CD14-positive monocyte (primary cell): ENCODE data around the gene CDRT15. TPM values are rescaled to one million over a fixed set of nuclear protein-coding genes. Genes with fewer than 3 reads are reported as not detected.

Experiments
- DNase-seq, 3 donors: peaks; one replicate each; pipeline ENCODE4 v3.0.0-alpha.2; 2011 to 2022
- H2AFZ ChIP-seq: 2 replicates; pipeline ENCODE4 v1.6.0; 2012; ENCODE audit warnings: mild to moderate bottlenecking, low read depth, low read length, inconsistent platforms; ENCODE audit not compliant: insufficient read depth, poor library complexity, severe bottlenecking
- H3K27ac ChIP-seq, 2 donors: 1 replicate in 1 of 2; 2 replicates in 1 of 2; pipeline ENCODE4 v1.5.1; 2012 to 2013; ENCODE audit warnings: low read length in 2 of 2, control low read depth in 1 of 2, inconsistent platforms in 1 of 2, low read depth in 1 of 2, mild to moderate bottlenecking in 1 of 2
- H3K27me3 ChIP-seq, 2 donors: one replicate each; pipeline versions ENCODE4 v1.6.0 to v1.6.1; 2011 to 2013; ENCODE audit warnings: low read length in 2 of 2; ENCODE audit not compliant: control insufficient read depth in 2 of 2, insufficient read depth in 2 of 2
- H3K36me3 ChIP-seq, 2 donors: replicated peaks in 1 of 2; 1 replicate in 1 of 2; 2 replicates in 1 of 2; pipeline versions ENCODE4 v1.5.1 to v1.6.1; 2012 to 2013; ENCODE audit warnings: low read length in 2 of 2, control low read depth in 1 of 2, inconsistent platforms in 1 of 2, mild to moderate bottlenecking in 1 of 2; ENCODE audit not compliant: insufficient read depth in 2 of 2, control insufficient read depth in 1 of 2
- H3K4me1 ChIP-seq, 2 donors: 1 replicate in 1 of 2; 2 replicates in 1 of 2; pipeline versions ENCODE4 v1.5.1 to v1.6.1; 2012 to 2013; ENCODE audit warnings: low read length in 2 of 2, control low read depth in 1 of 2, inconsistent platforms in 1 of 2, mild to moderate bottlenecking in 1 of 2, moderate library complexity in 1 of 2; ENCODE audit not compliant: insufficient read depth in 2 of 2, control insufficient read depth in 1 of 2
- H3K4me2 ChIP-seq: replicated peaks from 2 replicates; pipeline ENCODE3; 2012; ENCODE audit warnings: low read length, moderate library complexity, mild to moderate bottlenecking; ENCODE audit not compliant: poor library complexity, severe bottlenecking; ENCODE audit errors: extremely low read depth
- H3K4me3 ChIP-seq, 3 experiments: fragments of 200-600 bp in 1 of 3; sonication (generic) in 1 of 3; replicated peaks in 1 of 3; 1 replicate in 2 of 3; 2 replicates in 1 of 3; pipeline ENCODE4 v1.5.1; 2011 to 2013; ENCODE audit warnings: low read length in 3 of 3, mild to moderate bottlenecking in 3 of 3, control low read depth in 2 of 3, low read depth in 2 of 3, inconsistent platforms in 1 of 3, moderate library complexity in 1 of 3
- H3K79me2 ChIP-seq: 2 replicates; pipeline ENCODE4 v1.6.0; 2012; ENCODE audit warnings: mild to moderate bottlenecking, control low read depth, inconsistent platforms, low read length, moderate library complexity; ENCODE audit not compliant: insufficient read depth
- H3K9ac ChIP-seq: 2 replicates; pipeline ENCODE4 v1.6.0; 2017; ENCODE audit warnings: low read length, mild to moderate bottlenecking; ENCODE audit not compliant: insufficient read depth, poor library complexity, severe bottlenecking
- H3K9me3 ChIP-seq, 2 donors: replicated peaks in 1 of 2; 1 replicate in 1 of 2; 2 replicates in 1 of 2; pipeline versions ENCODE4 v1.5.1 to v1.6.1; 2012 to 2013; ENCODE audit warnings: low read length in 2 of 2, control low read depth in 1 of 2; ENCODE audit not compliant: control insufficient read depth in 1 of 2, insufficient read depth in 1 of 2
- H4K20me1 ChIP-seq: 2 replicates; pipeline ENCODE4 v1.6.0; 2012; ENCODE audit warnings: mild to moderate bottlenecking, low read length, control low read depth, moderate library complexity; ENCODE audit not compliant: insufficient read depth
- H3K27ac Mint-ChIP-seq, 7 donors: one replicate each; pipeline ENCODE4 v1.8.0; 2020; ENCODE audit warnings: mild to moderate bottlenecking in 7 of 7, mixed read lengths in 7 of 7, moderate library complexity in 6 of 7, inconsistent platforms in 2 of 7
- H3K27me3 Mint-ChIP-seq, 3 donors: one replicate each; pipeline ENCODE4 v1.8.0; 2021 to 2022; ENCODE audit warnings: low read depth in 3 of 3, mild to moderate bottlenecking in 3 of 3, mixed read lengths in 3 of 3, moderate library complexity in 3 of 3, inconsistent platforms in 1 of 3
- H3K36me3 Mint-ChIP-seq, 2 donors: one replicate each; pipeline ENCODE4 v1.8.0; 2020; ENCODE audit warnings: mixed read lengths in 2 of 2, inconsistent platforms in 1 of 2, mild to moderate bottlenecking in 1 of 2
- H3K4me1 Mint-ChIP-seq: one replicate; pipeline ENCODE4 v1.8.0; 2020; ENCODE audit warnings: mild to moderate bottlenecking, mixed read lengths
- H3K4me3 Mint-ChIP-seq, 2 donors: one replicate each; pipeline ENCODE4 v1.8.0; 2020; ENCODE audit warnings: mild to moderate bottlenecking in 2 of 2, mixed read lengths in 2 of 2, moderate library complexity in 1 of 2
- H3K9me3 Mint-ChIP-seq, 7 donors: one replicate each; pipeline ENCODE4 v1.8.0; 2020 to 2022; ENCODE audit warnings: mixed read lengths in 7 of 7, mild to moderate bottlenecking in 6 of 7, moderate library complexity in 6 of 7, inconsistent platforms in 2 of 7
- WGBS: methylation state at CpG from one replicate; pipeline ENCODE4 v1.1.5; 2013; ENCODE audit warnings: missing lambda C conversion rate; ENCODE audit not compliant: insufficient coverage; 5-methylcytosine and 5-hydroxymethylcytosine counted together
- intact Hi-C, 2 donors: fragments of 100-400 bp; cut with micrococcal nuclease; formaldehyde crosslinking; loops; one replicate each; pipeline versions ENCODE4 v1.15.0 to v1.15.1; 2023
- polyA plus RNA-seq, 3 donors: library from polyadenylated mRNA; depleted of rRNA in 1 of 3; unstranded in 2 of 3; stranded (reverse) in 1 of 3; fragments of 300-500 nt in 2 of 3; fragments of >200 nt in 1 of 3; fragmentation: Illumina TruSeq in 2 of 3; gene quantifications; 1 replicate in 2 of 3; 2 replicates in 1 of 3; pipeline ENCODE4 v1.2.3, GENCODE V29; 2012 to 2021
- TF ChIP-seq, protein P1 (sequence below): fragments of 200-600 bp; IDR thresholded peaks from one replicate; pipeline ENCODE4 v1.8.0; 2022; ENCODE audit warnings: antibody characterized with exemption, mild to moderate bottlenecking

Gene CDRT15
- polyA plus RNA-seq, 3 donors: not detected

DNA sequence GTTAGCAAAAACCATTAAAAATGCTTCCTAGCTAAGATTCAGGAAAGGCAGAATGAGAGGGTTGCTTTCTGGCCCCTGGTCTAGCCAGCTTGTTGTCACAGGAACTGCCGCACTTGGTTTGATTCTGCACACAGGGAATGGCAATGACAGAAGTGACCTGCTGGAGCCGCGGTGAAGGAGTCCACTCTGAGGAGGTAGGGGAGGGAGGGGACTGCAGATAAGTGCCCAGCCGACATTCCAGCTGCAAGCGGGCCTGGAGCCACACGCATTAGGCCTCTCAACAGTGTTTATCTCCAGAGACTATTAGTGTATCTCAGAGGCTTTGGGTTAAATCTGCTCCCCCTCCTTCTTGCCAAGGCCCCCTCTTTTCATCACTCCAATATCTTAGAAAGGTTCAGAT, 38.6 kb downstream of the CDRT15 start:
- no peaks in the 10 kb centered on the region for H3K27me3 ChIP-seq
- H3K9me3 ChIP-seq: no peaks in the 10 kb centered on the region
- no peaks in the 10 kb centered on the region for H3K79me2 ChIP-seq
- no peaks in the 10 kb centered on the region for H4K20me1 ChIP-seq
- Mint-ChIP-seq H3K27ac (no peak overlapping the region), H3K4me3 (no peak overlapping the region), H3K36me3 (peaks cover 43 to 50% of the 10 kb centered on the region in 2 donors), H3K27me3 (peaks cover 0 to 7% (median 3%) of the 10 kb centered on the region in 3 donors), H3K9me3 (peaks cover 0 to 2% (median 0%) of the 10 kb centered on the region in 7 donors), H3K4me1 (peaks cover 33% of the 10 kb centered on the region)
- H2AFZ ChIP-seq: no peak overlapping the region
- H3K4me1 ChIP-seq: peaks cover 9 to 12% of the 10 kb centered on the region in 2 donors
- no peak overlapping the region for H3K9ac ChIP-seq
- no peak overlapping the region for H3K4me3 ChIP-seq
- no peak for DNase-seq
- 93% methylated on average over 3 of the region's 6 CpGs for WGBS
- intact Hi-C loops: no loop called here
- H3K27ac ChIP-seq: no peak overlapping the region
- no peak overlapping the region for H3K4me2 ChIP-seq
- peaks cover 7 to 30% of the 10 kb centered on the region in 2 donors for H3K36me3 ChIP-seq
- TF ChIP-seq, protein P1, sequence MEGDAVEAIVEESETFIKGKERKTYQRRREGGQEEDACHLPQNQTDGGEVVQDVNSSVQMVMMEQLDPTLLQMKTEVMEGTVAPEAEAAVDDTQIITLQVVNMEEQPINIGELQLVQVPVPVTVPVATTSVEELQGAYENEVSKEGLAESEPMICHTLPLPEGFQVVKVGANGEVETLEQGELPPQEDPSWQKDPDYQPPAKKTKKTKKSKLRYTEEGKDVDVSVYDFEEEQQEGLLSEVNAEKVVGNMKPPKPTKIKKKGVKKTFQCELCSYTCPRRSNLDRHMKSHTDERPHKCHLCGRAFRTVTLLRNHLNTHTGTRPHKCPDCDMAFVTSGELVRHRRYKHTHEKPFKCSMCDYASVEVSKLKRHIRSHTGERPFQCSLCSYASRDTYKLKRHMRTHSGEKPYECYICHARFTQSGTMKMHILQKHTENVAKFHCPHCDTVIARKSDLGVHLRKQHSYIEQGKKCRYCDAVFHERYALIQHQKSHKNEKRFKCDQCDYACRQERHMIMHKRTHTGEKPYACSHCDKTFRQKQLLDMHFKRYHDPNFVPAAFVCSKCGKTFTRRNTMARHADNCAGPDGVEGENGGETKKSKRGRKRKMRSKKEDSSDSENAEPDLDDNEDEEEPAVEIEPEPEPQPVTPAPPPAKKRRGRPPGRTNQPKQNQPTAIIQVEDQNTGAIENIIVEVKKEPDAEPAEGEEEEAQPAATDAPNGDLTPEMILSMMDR: no peak

DNA sequence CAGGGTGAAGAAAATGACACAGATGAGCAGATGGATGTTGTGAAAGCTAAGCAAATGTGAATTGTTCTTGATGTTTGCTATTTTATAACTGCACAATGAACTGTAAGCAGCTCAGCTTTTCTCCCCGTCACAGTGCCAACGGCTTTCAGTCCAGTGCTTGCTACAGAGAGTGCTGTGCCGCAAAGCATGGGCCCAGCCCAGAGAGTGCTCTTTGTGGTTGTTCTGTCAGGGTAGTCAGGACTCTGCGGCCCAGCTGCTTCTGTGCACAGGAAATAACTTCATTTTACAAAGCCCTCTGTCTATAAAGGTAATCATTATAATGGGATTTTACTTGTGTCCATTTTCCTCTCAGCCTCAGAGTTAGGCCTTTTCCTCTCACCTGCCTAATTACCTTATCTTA, 39.1 kb downstream of the CDRT15 start:
- peaks cover 7 to 27% of the 10 kb centered on the region in 2 donors for H3K36me3 ChIP-seq
- no peaks in the 10 kb centered on the region for H4K20me1 ChIP-seq
- intact Hi-C loops: no loop called here
- no peak overlapping the region for H2AFZ ChIP-seq
- peaks cover 9 to 12% of the 10 kb centered on the region in 2 donors for H3K4me1 ChIP-seq
- no CpG with 5 or more reads among the region's 4 CpGs for WGBS
- DNase-seq: no peak
- no peak overlapping the region for H3K9ac ChIP-seq
- H3K79me2 ChIP-seq: no peaks in the 10 kb centered on the region
- Mint-ChIP-seq H3K36me3 (peaks cover 42 to 49% of the 10 kb centered on the region in 2 donors), H3K27ac (no peak overlapping the region), H3K4me1 (peaks cover 34% of the 10 kb centered on the region), H3K27me3 (peaks cover 0 to 7% (median 3%) of the 10 kb centered on the region in 3 donors), H3K9me3 (peaks cover 0 to 2% (median 0%) of the 10 kb centered on the region in 7 donors), H3K4me3 (no peak overlapping the region)
- TF ChIP-seq, protein P1: no peak
- no peak overlapping the region for H3K4me2 ChIP-seq
- H3K9me3 ChIP-seq: no peaks in the 10 kb centered on the region
- no peak overlapping the region for H3K4me3 ChIP-seq
- H3K27me3 ChIP-seq: no peaks in the 10 kb centered on the region
- no peak overlapping the region for H3K27ac ChIP-seq
